Endothelial cell of umbilical vein (primary cell): ENCODE data around the gene PRKCZ. TPM values are rescaled to one million over a fixed set of nuclear protein-coding genes. Genes with fewer than 3 reads are reported as not detected.
"Not testable (repeated sequence)": the region's sequence is repeated elsewhere in the genome, so short reads cannot be mapped to it uniquely, and the experiment has no call there.

Source experiments
- BruUV-seq: library from RNA; stranded (reverse); fragments of 400-500 nt; replicated peaks from 2 replicates; lab custom pipeline; 2021; lab: Mats Ljungman, UMichigan
- CTCF ChIA-PET: fragments of 300-600, 350-600 bp; sonication (Branson Sonifier 250); formaldehyde crosslinking; loops from one replicate; lab custom pipeline; 2021; ENCODE audit warnings: antibody characterized with exemption, inconsistent platforms; lab: Charles Lee
- POLR2A ChIA-PET: fragments of 300-600, 350-600 bp; sonication (Branson Sonifier 250); formaldehyde crosslinking; loops from one replicate; lab custom pipeline; 2021; ENCODE audit warnings: antibody characterized with exemption, inconsistent platforms; lab: Charles Lee
- DNase-seq: peaks from one replicate; pipeline ENCODE4 v3.0.0-alpha.2; 2011; ENCODE audit warnings: low read depth, low spot score
- FAIRE-seq: peaks from 2 replicates; lab custom pipeline; 2011; peaks lifted over from hg19 to GRCh38; lab: Jason Lieb, UNC
- H2AFZ ChIP-seq: 2 replicates; pipeline ENCODE4 v1.6.0; 2012; ENCODE audit warnings: low read depth, low read length, control low read depth, inconsistent platforms
- H3K27ac ChIP-seq: 2 replicates; pipeline ENCODE4 v1.5.1; 2011; ENCODE audit warnings: low read depth, mild to moderate bottlenecking, control low read depth, low read length, moderate library complexity; ENCODE audit not compliant: insufficient read depth
- H3K27me3 ChIP-seq, 2 experiments: 2 replicates each; pipeline versions ENCODE4 v1.6.0 to v1.6.1; 2011; ENCODE audit warnings: low read length in 2 of 2, mixed read lengths in 1 of 2; ENCODE audit not compliant: control insufficient read depth in 2 of 2, insufficient read depth in 2 of 2
- H3K36me3 ChIP-seq, 2 experiments: 2 replicates in 1 of 2; 3 replicates in 1 of 2; pipeline ENCODE4 v1.5.1; 2011; ENCODE audit warnings: low read length in 2 of 2, mild to moderate bottlenecking in 1 of 2, moderate library complexity in 1 of 2; ENCODE audit not compliant: control insufficient read depth in 2 of 2, insufficient read depth in 2 of 2; ENCODE audit errors: extremely low read depth in 1 of 2
- H3K4me1 ChIP-seq: 3 replicates; pipeline ENCODE4 v1.5.1; 2011; ENCODE audit warnings: mild to moderate bottlenecking, low read length; ENCODE audit not compliant: control insufficient read depth, insufficient read depth; ENCODE audit errors: extremely low read depth
- H3K4me2 ChIP-seq: 2 replicates; pipeline ENCODE4 v1.6.1; 2011; ENCODE audit warnings: low read length, control low read depth, mixed read lengths; ENCODE audit not compliant: insufficient read depth
- H3K4me3 ChIP-seq, 3 experiments: fragments of 200-600 bp in 1 of 3; sonication (generic), shearing (Covaris generic) in 1 of 3; replicated peaks in 1 of 3; 2 replicates each; pipeline ENCODE4 v1.5.1; 2011 to 2016; ENCODE audit warnings: control low read depth in 3 of 3, low read length in 3 of 3, mild to moderate bottlenecking in 2 of 3, inconsistent platforms in 1 of 3, low read depth in 1 of 3, moderate library complexity in 1 of 3; ENCODE audit not compliant: insufficient read depth in 1 of 3
- H3K79me2 ChIP-seq: 2 replicates; pipeline ENCODE4 v1.6.0; 2012; ENCODE audit warnings: low read length, inconsistent platforms; ENCODE audit not compliant: control insufficient read depth, insufficient read depth
- H3K9ac ChIP-seq: replicated peaks from 2 replicates; pipeline ENCODE3; 2011; ENCODE audit warnings: low read length, control low read depth; ENCODE audit not compliant: insufficient read depth; ENCODE audit errors: extremely low read depth
- H3K9me1 ChIP-seq: replicated peaks from 3 replicates; pipeline ENCODE4 v1.6.0; 2011; ENCODE audit warnings: mild to moderate bottlenecking, low read length; ENCODE audit not compliant: control insufficient read depth, insufficient read depth; ENCODE audit errors: extremely low read depth
- H3K9me3 ChIP-seq: replicated peaks from 2 replicates; pipeline ENCODE4 v1.5.1; 2012; ENCODE audit warnings: low read length, inconsistent platforms; ENCODE audit not compliant: control insufficient read depth, insufficient read depth
- H4K20me1 ChIP-seq: replicated peaks from 2 replicates; pipeline ENCODE3; 2011; ENCODE audit warnings: mild to moderate bottlenecking, low read length; ENCODE audit not compliant: control insufficient read depth, insufficient read depth; ENCODE audit errors: extremely low read depth
- EZH2 ChIP-seq: IDR thresholded peaks from 2 replicates; pipeline ENCODE4 v1.6.1; 2012; ENCODE audit warnings: borderline replicate concordance, low read depth, mild to moderate bottlenecking, moderate library complexity, low read length, inconsistent platforms; ENCODE audit not compliant: severe bottlenecking
- FOS ChIP-seq: IDR thresholded peaks from 2 replicates; pipeline ENCODE4 v1.6.1; 2011; ENCODE audit warnings: mild to moderate bottlenecking, low read length, moderate library complexity, borderline replicate concordance; ENCODE audit not compliant: insufficient read depth
- GATA2 ChIP-seq: IDR thresholded peaks from 2 replicates; pipeline ENCODE4 v1.7.0; 2011; ENCODE audit warnings: low read depth, mild to moderate bottlenecking, moderate library complexity, mixed read lengths, low read length; ENCODE audit not compliant: insufficient read length, insufficient read depth
- JUN ChIP-seq: IDR thresholded peaks from 2 replicates; pipeline ENCODE4 v1.6.1; 2011; ENCODE audit warnings: borderline replicate concordance, low read depth; ENCODE audit not compliant: insufficient read length, insufficient read depth
- MYC ChIP-seq: IDR thresholded peaks from one replicate; pipeline ENCODE4 v1.6.1; 2011; ENCODE audit warnings: mild to moderate bottlenecking, low read depth, low read length
- POLR2A ChIP-seq: IDR thresholded peaks from 2 replicates; pipeline ENCODE4 v1.6.1; 2012; ENCODE audit warnings: low read depth, mild to moderate bottlenecking, control low read depth, low read length
- POLR2AphosphoS5 ChIP-seq: IDR thresholded peaks from 2 replicates; pipeline ENCODE4 v1.6.1; 2012; ENCODE audit warnings: low read depth, mild to moderate bottlenecking, control low read depth, low read length, moderate library complexity; ENCODE audit not compliant: insufficient read depth
- dilution Hi-C: fragments of 300-500 bp; cut with MboI; formaldehyde crosslinking; loops from one replicate; pipeline ENCODE4 v1.15.0; 2019; ENCODE audit warnings: low sequenced_read_pairs; ENCODE audit not compliant: extremely low pct_ligation_motif_present
- intact Hi-C: fragments of 100-400 bp; cut with micrococcal nuclease; formaldehyde crosslinking; loops from one replicate; pipeline ENCODE4 v1.10.0; 2022
- polyA plus RNA-seq, 4 experiments: library from polyadenylated mRNA; depleted of rRNA in 3 of 4; stranded (reverse) in 3 of 4; unstranded in 1 of 4; fragments of >200 nt; gene quantifications; 2 replicates each; pipeline versions ENCODE4 v1.2.1 to v1.2.3, GENCODE V29; 2011 to 2012; ENCODE audit warnings: missing spikeins in 1 of 4
- total RNA-seq: library from RNA; stranded (reverse); gene quantifications from 2 replicates; pipeline ENCODE4 v1.2.3, GENCODE V29; 2021
- TF ChIP-seq, protein P1 (sequence below): IDR thresholded peaks from 2 replicates; pipeline ENCODE4 v1.6.1; 2011; ENCODE audit not compliant: insufficient read depth, insufficient read length
- TF ChIP-seq, protein P2 (sequence below), 2 donors: IDR thresholded peaks; 1 replicate in 1 of 2; 2 replicates in 1 of 2; pipeline ENCODE4 v1.5.1; 2011; ENCODE audit warnings: low read length in 2 of 2, mild to moderate bottlenecking in 2 of 2, moderate library complexity in 2 of 2, control low read depth in 1 of 2, inconsistent platforms in 1 of 2, low read depth in 1 of 2; ENCODE audit not compliant: insufficient read depth in 1 of 2; ENCODE audit errors: extremely low read depth in 1 of 2

PRKCZ gene
- total and polyA plus RNA-seq, 2 donors (not counting 3 experiments of a cell fraction or from before 2014, with no cell fraction given): 0.22 to 1.7 TPM

- POLR2A ChIA-PET: no interaction called here
- H3K9me3 ChIP-seq: no peaks in the 10 kb centered on the region
- intact Hi-C loops: no loop called here
- H2AFZ ChIP-seq: no peak overlapping the region
- H3K9me1 ChIP-seq: no peaks in the 10 kb centered on the region
- FAIRE-seq (no peak), DNase-seq (no peak)
- dilution Hi-C loops: no loop called here
- peaks cover 12% of the 10 kb centered on the region for H3K4me1 ChIP-seq
- no peak for TF ChIP-seq POLR2A
- no peak for TF ChIP-seq FOS
- no peak for TF ChIP-seq GATA2
- TF ChIP-seq JUN: no peak
- no peak for TF ChIP-seq MYC
- no peak for TF ChIP-seq POLR2AphosphoS5
- TF ChIP-seq, protein P1, sequence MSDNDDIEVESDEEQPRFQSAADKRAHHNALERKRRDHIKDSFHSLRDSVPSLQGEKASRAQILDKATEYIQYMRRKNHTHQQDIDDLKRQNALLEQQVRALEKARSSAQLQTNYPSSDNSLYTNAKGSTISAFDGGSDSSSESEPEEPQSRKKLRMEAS: no peak
- TF ChIP-seq EZH2: no peak
- TF ChIP-seq, protein P2, sequence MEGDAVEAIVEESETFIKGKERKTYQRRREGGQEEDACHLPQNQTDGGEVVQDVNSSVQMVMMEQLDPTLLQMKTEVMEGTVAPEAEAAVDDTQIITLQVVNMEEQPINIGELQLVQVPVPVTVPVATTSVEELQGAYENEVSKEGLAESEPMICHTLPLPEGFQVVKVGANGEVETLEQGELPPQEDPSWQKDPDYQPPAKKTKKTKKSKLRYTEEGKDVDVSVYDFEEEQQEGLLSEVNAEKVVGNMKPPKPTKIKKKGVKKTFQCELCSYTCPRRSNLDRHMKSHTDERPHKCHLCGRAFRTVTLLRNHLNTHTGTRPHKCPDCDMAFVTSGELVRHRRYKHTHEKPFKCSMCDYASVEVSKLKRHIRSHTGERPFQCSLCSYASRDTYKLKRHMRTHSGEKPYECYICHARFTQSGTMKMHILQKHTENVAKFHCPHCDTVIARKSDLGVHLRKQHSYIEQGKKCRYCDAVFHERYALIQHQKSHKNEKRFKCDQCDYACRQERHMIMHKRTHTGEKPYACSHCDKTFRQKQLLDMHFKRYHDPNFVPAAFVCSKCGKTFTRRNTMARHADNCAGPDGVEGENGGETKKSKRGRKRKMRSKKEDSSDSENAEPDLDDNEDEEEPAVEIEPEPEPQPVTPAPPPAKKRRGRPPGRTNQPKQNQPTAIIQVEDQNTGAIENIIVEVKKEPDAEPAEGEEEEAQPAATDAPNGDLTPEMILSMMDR (IDR thresholded peaks at IDR 0.05; ENCODE audit: extremely low read depth in 1 of 2, insufficient read depth in 1 of 2, low read depth in 1 of 2, low read length in 2 of 2): no peak
- CTCF ChIA-PET: no interaction called here
- H3K79me2 ChIP-seq: no peaks in the 10 kb centered on the region
- H4K20me1 ChIP-seq: no peaks in the 10 kb centered on the region
- no peaks in the 10 kb centered on the region for H3K27me3 ChIP-seq
- H3K36me3 ChIP-seq: no peaks in the 10 kb centered on the region
- no peak overlapping the region for H3K9ac ChIP-seq
- H3K4me2 ChIP-seq: no peak overlapping the region
- no TSS peak for BruUV-seq
- no peak overlapping the region for H3K4me3 ChIP-seq
- H3K27ac ChIP-seq: no peak overlapping the region
These were observed 96.8 kb downstream of the PRKCZ start for GRCh38 chr1:2146836-2147517.

DNA sequence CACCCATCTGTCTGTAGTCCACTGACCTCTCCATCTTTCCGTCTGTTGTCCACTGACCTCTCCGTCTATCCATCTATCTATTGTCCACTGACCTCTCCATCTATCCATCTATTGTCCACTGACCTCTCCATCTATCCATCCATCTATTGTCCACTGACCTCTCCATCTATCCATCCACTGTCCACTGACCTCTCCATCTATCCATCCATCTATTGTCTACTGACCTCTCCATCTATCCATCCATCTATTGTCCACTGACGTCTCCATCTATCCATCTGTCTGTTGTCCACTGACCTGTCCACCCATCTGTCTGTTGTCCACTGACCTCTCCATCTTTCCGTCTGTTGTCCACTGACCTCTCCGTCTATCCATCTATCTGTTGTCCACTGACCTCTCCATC, 97.7 kb downstream of the PRKCZ start:
- CTCF ChIA-PET, H3K4me2 ChIP-seq, H3K9me3 ChIP-seq, H4K20me1 ChIP-seq, H2AFZ ChIP-seq, POLR2A ChIA-PET, H3K79me2 ChIP-seq, H3K9ac ChIP-seq, H3K4me3 ChIP-seq, FAIRE-seq, DNase-seq, H3K9me1 ChIP-seq, H3K27me3 ChIP-seq, H3K27ac ChIP-seq, dilution Hi-C loops, H3K36me3 ChIP-seq, BruUV-seq: not testable (repeated sequence)
- intact Hi-C loops: loop anchor here (1.0 kb wide), 1 partner anchor 15 kb away; no protein-coding TSS in a partner anchor
- H3K4me1 ChIP-seq: peaks cover 12% of the 10 kb centered on the region
